ENCODE measurements around the gene PDZRN3. TPM values are rescaled to one million over a fixed set of nuclear protein-coding genes. Genes with fewer than 3 reads are reported as not detected.

PDZRN3 gene
- total RNA-seq, 1 experiment from 2014 or later: not detected

DNA sequence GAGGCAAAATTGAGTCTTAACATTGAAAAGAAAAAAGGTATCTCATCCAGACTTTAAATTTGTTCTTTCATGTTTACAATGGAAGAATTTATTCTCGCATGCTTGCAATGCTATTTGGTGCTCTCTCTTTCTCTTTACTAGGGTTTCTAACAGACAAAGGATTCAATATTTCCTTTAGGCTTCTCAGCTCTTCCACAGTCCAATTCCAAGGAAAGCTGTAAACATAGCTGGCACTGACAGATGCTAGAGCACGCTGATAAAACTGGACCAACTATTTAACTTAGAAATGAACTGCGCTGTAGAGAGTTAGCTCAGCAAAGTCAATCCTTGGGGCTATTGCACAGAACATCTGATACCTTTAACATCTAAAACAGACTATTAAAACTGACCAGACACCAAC, 81.3 kb downstream of the PDZRN3 start:
- in situ Hi-C loops (cut with HindIII; ENCODE audit: low pct_unique_long_range_greater_than_20kb, low sequenced_read_pairs): no loop called here
- ChIA-PET POLR2A (no interaction called here), CTCF (no interaction called here)
- no peaks in the 10 kb centered on the region for H3K36me3 ChIP-seq (ENCODE audit: control insufficient read depth, insufficient read depth, low read length)
- TF ChIP-seq SIN3A (IDR thresholded peaks at IDR 0.05; ENCODE audit: borderline replicate concordance, insufficient read depth, low read depth, low read length): no peak
- no peak for TF ChIP-seq REST (IDR thresholded peaks at IDR 0.05; ENCODE audit: insufficient read depth in 1 of 2, low read depth in 2 of 2, low read length in 1 of 2)
- TF ChIP-seq TCF7L2 (IDR thresholded peaks at IDR 0.05; ENCODE audit: low read depth, low read length): no peak
- TF ChIP-seq POLR2AphosphoS5 (IDR thresholded peaks at IDR 0.05; ENCODE audit: low read depth, low read length): no peak
- TF ChIP-seq, protein P1, sequence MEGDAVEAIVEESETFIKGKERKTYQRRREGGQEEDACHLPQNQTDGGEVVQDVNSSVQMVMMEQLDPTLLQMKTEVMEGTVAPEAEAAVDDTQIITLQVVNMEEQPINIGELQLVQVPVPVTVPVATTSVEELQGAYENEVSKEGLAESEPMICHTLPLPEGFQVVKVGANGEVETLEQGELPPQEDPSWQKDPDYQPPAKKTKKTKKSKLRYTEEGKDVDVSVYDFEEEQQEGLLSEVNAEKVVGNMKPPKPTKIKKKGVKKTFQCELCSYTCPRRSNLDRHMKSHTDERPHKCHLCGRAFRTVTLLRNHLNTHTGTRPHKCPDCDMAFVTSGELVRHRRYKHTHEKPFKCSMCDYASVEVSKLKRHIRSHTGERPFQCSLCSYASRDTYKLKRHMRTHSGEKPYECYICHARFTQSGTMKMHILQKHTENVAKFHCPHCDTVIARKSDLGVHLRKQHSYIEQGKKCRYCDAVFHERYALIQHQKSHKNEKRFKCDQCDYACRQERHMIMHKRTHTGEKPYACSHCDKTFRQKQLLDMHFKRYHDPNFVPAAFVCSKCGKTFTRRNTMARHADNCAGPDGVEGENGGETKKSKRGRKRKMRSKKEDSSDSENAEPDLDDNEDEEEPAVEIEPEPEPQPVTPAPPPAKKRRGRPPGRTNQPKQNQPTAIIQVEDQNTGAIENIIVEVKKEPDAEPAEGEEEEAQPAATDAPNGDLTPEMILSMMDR (IDR thresholded peaks at IDR 0.05): no peak
- DNase-seq (ENCODE audit: low read depth, low spot score): no peak
- H3K4me1 ChIP-seq (ENCODE audit: control insufficient read depth, insufficient read depth, low read length): no peaks in the 10 kb centered on the region
- no peak for ATAC-seq
- intact Hi-C loops (cut with micrococcal nuclease; ENCODE audit: unreplicated experiment): no loop called here
- no TSS peak for BruUV-seq (replicated peaks)
- H3K27me3 ChIP-seq (ENCODE audit: control insufficient read depth, insufficient read depth, low read length): no peaks in the 10 kb centered on the region
- no peaks in the 10 kb centered on the region for H3K9me3 ChIP-seq (ENCODE audit: control insufficient read depth, insufficient read depth, low read depth, low read length)
- no peak overlapping the region for H3K27ac ChIP-seq (ENCODE audit: low read length)
- no peak overlapping the region for H3K4me3 ChIP-seq (ENCODE audit: low read depth in 2 of 2, low read length in 2 of 2)

- Histone ChIP-seq H3K36me3 (ENCODE audit: control insufficient read depth, insufficient read depth, low read length) (no peaks in the 10 kb centered on the region), H3K27ac (ENCODE audit: low read length) (no peak overlapping the region), H3K4me1 (ENCODE audit: control insufficient read depth, insufficient read depth, low read length) (no peaks in the 10 kb centered on the region), H3K4me3 (ENCODE audit: low read depth in 2 of 2, low read length in 2 of 2) (no peak overlapping the region), H3K9me3 (ENCODE audit: control insufficient read depth, insufficient read depth, low read depth, low read length) (no peaks in the 10 kb centered on the region), H3K27me3 (ENCODE audit: control insufficient read depth, insufficient read depth, low read length) (no peaks in the 10 kb centered on the region)
- DNase-seq (ENCODE audit: low read depth, low spot score) (no peak), ATAC-seq (no peak)
- TF ChIP-seq REST (IDR thresholded peaks at IDR 0.05; ENCODE audit: insufficient read depth in 1 of 2, low read depth in 2 of 2, low read length in 1 of 2) (no peak), POLR2AphosphoS5 (IDR thresholded peaks at IDR 0.05; ENCODE audit: low read depth, low read length) (no peak), TCF7L2 (IDR thresholded peaks at IDR 0.05; ENCODE audit: low read depth, low read length) (no peak), SIN3A (IDR thresholded peaks at IDR 0.05; ENCODE audit: borderline replicate concordance, insufficient read depth, low read depth, low read length) (no peak)
- TF ChIP-seq, protein P1 (IDR thresholded peaks at IDR 0.05): no peak
- no TSS peak for BruUV-seq (replicated peaks)
- CTCF ChIA-PET: no interaction called here
- in situ Hi-C loops (cut with HindIII; ENCODE audit: low pct_unique_long_range_greater_than_20kb, low sequenced_read_pairs) (no loop called here), intact Hi-C loops (cut with micrococcal nuclease; ENCODE audit: unreplicated experiment) (no loop called here)
- POLR2A ChIA-PET: no interaction called here
Measured at GRCh38 chr3:73542136-73542535, 82.6 kb downstream of the PDZRN3 start.
